H1 (cell line): ENCODE data around the gene RTN4IP1. TPM values are rescaled to one million over a fixed set of nuclear protein-coding genes. Genes with fewer than 3 reads are reported as not detected.

ENCODE experiments used
- CTCF ChIA-PET: fragments of 300-600 bp; sonication (Branson Sonifier 250); formaldehyde crosslinking; loops from one replicate; lab custom pipeline; 2021; ENCODE audit not compliant: partially characterized antibody; lab: Charles Lee
- POLR2A ChIA-PET: fragments of 300-600 bp; sonication (Branson Sonifier 250); formaldehyde crosslinking; loops from one replicate; lab custom pipeline; 2021; ENCODE audit warnings: inconsistent platforms; ENCODE audit not compliant: partially characterized antibody; lab: Charles Lee
- DNase-seq, 2 experiments: peaks; one replicate each; pipeline versions ENCODE4 v3.0.0 to v3.0.0-alpha.2; 2010 to 2022; ENCODE audit warnings: low spot score in 2 of 2, low read depth in 1 of 2, mixed read lengths in 1 of 2
- FAIRE-seq: peaks from 2 replicates; lab custom pipeline; 2011; peaks lifted over from hg19 to GRCh38; lab: Jason Lieb, UNC
- H2AFZ ChIP-seq: 2 replicates; pipeline ENCODE4 v1.8.1; 2012; ENCODE audit warnings: low read length, inconsistent platforms
- H2AK5ac ChIP-seq: 2 replicates; pipeline ENCODE4 v1.6.1; 2013; ENCODE audit warnings: low read depth, low read length
- H2BK120ac ChIP-seq: replicated peaks from 2 replicates; pipeline ENCODE3; 2013; ENCODE audit warnings: low read depth, low read length, inconsistent platforms
- H2BK12ac ChIP-seq: 2 replicates; pipeline ENCODE4 v1.6.1; 2013; ENCODE audit warnings: low read depth, low read length
- H2BK15ac ChIP-seq: 2 replicates; pipeline ENCODE4 v1.6.1; 2013; ENCODE audit warnings: low read length
- H2BK20ac ChIP-seq: 2 replicates; pipeline ENCODE4 v1.6.1; 2013; ENCODE audit warnings: low read length
- H2BK5ac ChIP-seq: 2 replicates; pipeline ENCODE4 v1.6.1; 2013; ENCODE audit warnings: low read depth, low read length
- H3K14ac ChIP-seq: 2 replicates; pipeline ENCODE4 v1.6.1; 2013; ENCODE audit warnings: inconsistent platforms; ENCODE audit not compliant: insufficient read length
- H3K18ac ChIP-seq: 2 replicates; pipeline ENCODE4 v1.6.1; 2013; ENCODE audit warnings: low read length; ENCODE audit errors: extremely low read depth
- H3K23ac ChIP-seq: 2 replicates; pipeline ENCODE4 v1.6.1; 2013; ENCODE audit warnings: inconsistent platforms; ENCODE audit not compliant: insufficient read length
- H3K23me2 ChIP-seq: 2 replicates; pipeline ENCODE4 v1.6.1; 2013; ENCODE audit warnings: low read depth, low read length
- H3K27ac ChIP-seq: 2 replicates; pipeline ENCODE4 v1.6.1; 2011; ENCODE audit warnings: low read depth, low read length, inconsistent platforms
- H3K27me3 ChIP-seq, 4 experiments: replicated peaks in 1 of 4; 1 replicate in 1 of 4; 2 replicates in 3 of 4; pipeline versions ENCODE4 v1.6.1 to v1.8.1; 2011 to 2013; ENCODE audit warnings: low read length in 3 of 4, mild to moderate bottlenecking in 3 of 4, inconsistent platforms in 2 of 4, mixed read lengths in 2 of 4, moderate library complexity in 1 of 4; ENCODE audit not compliant: control insufficient read depth in 3 of 4, insufficient read depth in 3 of 4; ENCODE audit errors: extremely low read depth in 1 of 4
- H3K36me3 ChIP-seq, 4 experiments: 2 replicates each; pipeline versions ENCODE4 v1.6.1 to v1.8.1; 2011 to 2013; ENCODE audit warnings: mild to moderate bottlenecking in 4 of 4, low read length in 3 of 4, moderate library complexity in 2 of 4, control low read depth in 1 of 4, inconsistent platforms in 1 of 4; ENCODE audit not compliant: insufficient read depth in 4 of 4, control insufficient read depth in 2 of 4
- H3K4ac ChIP-seq: replicated peaks from 2 replicates; pipeline ENCODE3; 2013; ENCODE audit warnings: low read length, low read depth, mixed read lengths, inconsistent platforms; ENCODE audit not compliant: insufficient read length
- H3K4me1 ChIP-seq, 4 experiments: replicated peaks in 1 of 4; 1 replicate in 1 of 4; 2 replicates in 3 of 4; pipeline versions ENCODE4 v1.6.1 to v1.8.1; 2011 to 2013; ENCODE audit warnings: low read length in 3 of 4, inconsistent platforms in 2 of 4, mixed read lengths in 1 of 4; ENCODE audit not compliant: insufficient read depth in 4 of 4, control insufficient read depth in 3 of 4
- H3K4me2 ChIP-seq, 2 experiments: 2 replicates each; pipeline versions ENCODE4 v1.6.1 to v1.8.1; 2011 to 2013; ENCODE audit warnings: low read depth in 2 of 2, low read length in 2 of 2, control low read depth in 1 of 2, inconsistent platforms in 1 of 2, mild to moderate bottlenecking in 1 of 2; ENCODE audit not compliant: insufficient read depth in 1 of 2
- H3K4me3 ChIP-seq, 4 experiments: fragments of 200-600, 300-600 bp in 1 of 4; sonication (generic), shearing (Covaris generic), sonication (Bioruptor Twin) in 1 of 4; 2 replicates each; pipeline versions ENCODE4 v1.5.1 to v1.8.1; 2011 to 2016; ENCODE audit warnings: low read length in 4 of 4, low read depth in 3 of 4, control low read depth in 2 of 4, inconsistent platforms in 2 of 4, mild to moderate bottlenecking in 2 of 4, mixed read lengths in 1 of 4, moderate library complexity in 1 of 4; ENCODE audit not compliant: insufficient read depth in 2 of 4; ENCODE audit errors: extremely low read depth in 1 of 4
- H3K56ac ChIP-seq: replicated peaks from 2 replicates; pipeline ENCODE3; 2013; ENCODE audit warnings: low read depth, mild to moderate bottlenecking, mixed read lengths, low read length, inconsistent platforms; ENCODE audit not compliant: insufficient read length
- H3K79me1 ChIP-seq: 2 replicates; pipeline ENCODE4 v1.6.1; 2013; ENCODE audit warnings: low read depth, low read length, control low read depth
- H3K79me2 ChIP-seq, 2 experiments: 2 replicates each; pipeline versions ENCODE4 v1.6.1 to v1.8.1; 2012 to 2013; ENCODE audit warnings: low read length in 2 of 2, mild to moderate bottlenecking in 2 of 2, inconsistent platforms in 1 of 2; ENCODE audit not compliant: insufficient read depth in 2 of 2, control insufficient read depth in 1 of 2
- H3K9ac ChIP-seq, 4 experiments: replicated peaks in 1 of 4; 1 replicate in 1 of 4; 2 replicates in 3 of 4; pipeline versions ENCODE4 v1.6.1 to v1.8.1; 2011 to 2013; ENCODE audit warnings: low read depth in 3 of 4, low read length in 3 of 4, control low read depth in 2 of 4, mild to moderate bottlenecking in 2 of 4, moderate library complexity in 2 of 4, inconsistent platforms in 1 of 4; ENCODE audit errors: extremely low read depth in 1 of 4
- H3K9me3 ChIP-seq, 2 experiments: 2 replicates each; pipeline versions ENCODE4 v1.6.1 to v1.8.1; 2012 to 2013; ENCODE audit warnings: mild to moderate bottlenecking in 2 of 2, moderate library complexity in 2 of 2, control low read depth in 1 of 2, inconsistent platforms in 1 of 2, low read depth in 1 of 2, low read length in 1 of 2, mixed read lengths in 1 of 2; ENCODE audit not compliant: insufficient read depth in 2 of 2
- H4K20me1 ChIP-seq, 2 experiments: replicated peaks in 1 of 2; 2 replicates each; pipeline versions ENCODE3 to v1.8.1; 2011 to 2013; ENCODE audit warnings: inconsistent platforms in 2 of 2, low read length in 2 of 2, mild to moderate bottlenecking in 1 of 2; ENCODE audit not compliant: insufficient read depth in 2 of 2, control insufficient read depth in 1 of 2
- H4K5ac ChIP-seq: 2 replicates; pipeline ENCODE4 v1.6.1; 2013; ENCODE audit warnings: low read length, low read depth, mixed read lengths, inconsistent platforms; ENCODE audit not compliant: insufficient read length
- H4K8ac ChIP-seq: 2 replicates; pipeline ENCODE4 v1.8.0; 2013; ENCODE audit warnings: mild to moderate bottlenecking, moderate library complexity, low read length, inconsistent platforms; ENCODE audit not compliant: insufficient read depth; ENCODE audit errors: extremely low read depth
- H4K91ac ChIP-seq: replicated peaks from 2 replicates; pipeline ENCODE3; 2013; ENCODE audit warnings: low read length, mixed read lengths, inconsistent platforms; ENCODE audit not compliant: insufficient read length
- BCL11A ChIP-seq, 2 experiments: IDR thresholded peaks; one replicate each; pipeline ENCODE4 v1.6.1; 2011; ENCODE audit warnings: low read depth in 2 of 2, low read length in 2 of 2, mild to moderate bottlenecking in 2 of 2
- CREB1 ChIP-seq: IDR thresholded peaks from 2 replicates; pipeline ENCODE4 v1.6.1; 2012; ENCODE audit warnings: inconsistent platforms
- KDM4A ChIP-seq: IDR thresholded peaks from one replicate; pipeline ENCODE4 v1.7.1; 2012; ENCODE audit warnings: low read depth, mild to moderate bottlenecking, moderate library complexity, low read length, inconsistent platforms; ENCODE audit not compliant: severe bottlenecking
- SAP30 ChIP-seq: fragments of 300-600 bp; sonication (generic); IDR thresholded peaks from 2 replicates; pipeline ENCODE4 v1.7.1; 2012; ENCODE audit warnings: low read length, moderate library complexity, mild to moderate bottlenecking, inconsistent platforms; ENCODE audit not compliant: insufficient read depth, insufficient replicate concordance
- SRF ChIP-seq: IDR thresholded peaks from 2 replicates; pipeline ENCODE4 v1.6.1; 2011; ENCODE audit warnings: mild to moderate bottlenecking, low read depth, low read length, moderate library complexity
- SUZ12 ChIP-seq: fragments of 200-600 bp; sonication (generic); IDR thresholded peaks from 2 replicates; pipeline ENCODE4 v1.6.1; 2012; ENCODE audit warnings: mild to moderate bottlenecking, inconsistent platforms, low read length, moderate library complexity, mixed read lengths
- TAF1 ChIP-seq: IDR thresholded peaks from 2 replicates; pipeline ENCODE4 v1.6.1; 2011; ENCODE audit warnings: mild to moderate bottlenecking, low read depth, low read length
- USF2 ChIP-seq: IDR thresholded peaks from 2 replicates; pipeline ENCODE4 v1.6.1; 2011; ENCODE audit warnings: low read length, improper control_type of control experiment
- ZNF274 ChIP-seq: IDR thresholded peaks from 2 replicates; pipeline ENCODE4 v1.7.0; 2012; ENCODE audit warnings: low read length, borderline replicate concordance; ENCODE audit errors: extremely low read depth
- WGBS, 2 experiments: shearing (Covaris generic) in 1 of 2; methylation state at CpG; one replicate each; pipeline versions ENCODE4 v1.1.6 to v1.1.7; 2013 to 2015; ENCODE audit warnings: low lambda C conversion rate in 2 of 2, mixed read lengths in 2 of 2, inconsistent platforms in 1 of 2, low coverage in 1 of 2, missing lambda C conversion rate in 1 of 2; ENCODE audit not compliant: insufficient replicate concordance in 2 of 2, insufficient coverage in 1 of 2, insufficient read length in 1 of 2; ENCODE audit errors: extremely low coverage in 1 of 2, missing lambda C conversion rate in 1 of 2; 5-methylcytosine and 5-hydroxymethylcytosine counted together
- polyA plus RNA-seq, 7 experiments: library from polyadenylated mRNA; depleted of rRNA in 3 of 7; stranded (reverse) in 5 of 7; unstranded in 2 of 7; fragments of >200 nt in 5 of 7; fragments of 200-250 nt in 2 of 7; gene quantifications; 1 replicate in 5 of 7; 2 replicates in 1 of 7; 4 replicates in 1 of 7; pipeline versions ENCODE4 v1.2.1 to v1.2.3, GENCODE V29; 2011 to 2013; ENCODE audit warnings: missing spikeins in 2 of 7, mixed read lengths in 2 of 7
- total RNA-seq: library from RNA; stranded (reverse); fragmentation: NEBNext Ultra II Directional; extraction: Animal tissue kit (Norgen Biotek cat#: 25700); gene quantifications from 2 replicates; pipeline ENCODE4 v1.2.1, GENCODE V29; 2021

RTN4IP1 gene
- total and polyA plus RNA-seq, 2 of the 8 experiments (the other 6 are each of a cell fraction or from before 2014, with no cell fraction given): 14.6 to 19.5 TPM

GRCh38 chr6:106568530-106568929 is 60.8 kb downstream of the RTN4IP1 start:
- H3K4ac ChIP-seq: no peak overlapping the region
- H4K91ac ChIP-seq: no peak overlapping the region
- no peak overlapping the region for H4K8ac ChIP-seq
- no peak for DNase-seq
- H3K36me3 ChIP-seq: peaks cover 0 to 10% (median 2%) of the 10 kb centered on the region in 4 experiments; a peak in 4 of 8 replicates
- H3K9me3 ChIP-seq: no peaks in the 10 kb centered on the region
- H2BK20ac ChIP-seq: no peak overlapping the region
- H4K20me1 ChIP-seq: no peaks in the 10 kb centered on the region
- no peak overlapping the region for H3K4me2 ChIP-seq
- H2AFZ ChIP-seq: no peak overlapping the region
- H3K23me2 ChIP-seq: no peaks in the 10 kb centered on the region; the same call in 1 of the 2 replicates
- no peak overlapping the region for H3K14ac ChIP-seq
- H2BK15ac ChIP-seq: no peak overlapping the region
- no peak for FAIRE-seq
- WGBS, 2 experiments: 85% methylated on average over 2 of the region's 2 CpGs; no CpG with 5 or more reads in 1 of the 2 experiments
- no peak overlapping the region for H2BK12ac ChIP-seq
- CTCF ChIA-PET: interaction anchor here (0.7 to 1.9 kb wide), 5 partner anchors 9 to 493 kb away, joined by 3 to 9 read pairs (median 3); no protein-coding TSS in a partner anchor
- no peak overlapping the region for H3K27ac ChIP-seq
- no peak overlapping the region for H3K4me3 ChIP-seq
- no peaks in the 10 kb centered on the region for H3K79me2 ChIP-seq
- H3K27me3 ChIP-seq: no peaks in the 10 kb centered on the region
- H3K56ac ChIP-seq: no peak overlapping the region
- no peak overlapping the region for H2BK120ac ChIP-seq
- no peak overlapping the region for H4K5ac ChIP-seq
- H3K4me1 ChIP-seq: peaks cover 0 to 10% (median 5%) of the 10 kb centered on the region in 4 experiments; a peak in 3 of 7 replicates
- POLR2A ChIA-PET: no interaction called here
- H3K18ac ChIP-seq: no peak overlapping the region
- H3K23ac ChIP-seq: no peak overlapping the region
- H2BK5ac ChIP-seq: no peak overlapping the region
- H3K9ac ChIP-seq: no peak overlapping the region
- H3K79me1 ChIP-seq: no peaks in the 10 kb centered on the region
- no peak overlapping the region for H2AK5ac ChIP-seq
- TF ChIP-seq USF2 (no peak), KDM4A (no peak), TAF1 (no peak), SAP30 (no peak), SRF (no peak), ZNF274 (no peak), CREB1 (no peak), BCL11A (IDR thresholded peaks at IDR 0.05; ENCODE audit: low read depth in 2 of 2, low read length in 2 of 2) (no peak), SUZ12 (no peak)
